Measurements from ENCODE around the gene ZDHHC1. TPM values are rescaled to one million over a fixed set of nuclear protein-coding genes. Genes with fewer than 3 reads are reported as not detected.

Gene ZDHHC1
- total and polyA plus RNA-seq, 4 donors = 0.33 to 1.6 (median 1.1) TPM

GRCh38 chr16:67403976-67404555, 12.2 kb downstream of the ZDHHC1 start (continued):
- TF ChIP-seq NR2F2 (IDR thresholded peaks at IDR 0.05) (no peak), MAX (IDR thresholded peaks at IDR 0.05) (no peak), TAF1 (conservative IDR thresholded peaks at IDR 0.05) (no peak), YY1 (IDR thresholded peaks at IDR 0.05) (no peak), ZBTB33 (IDR thresholded peaks at IDR 0.05) (no peak)

GRCh38 chr16:67400901-67401300, 15.4 kb downstream of the ZDHHC1 start:
- no peaks in the 10 kb centered on the region for H3K36me3 ChIP-seq (ENCODE audit: control insufficient read depth in 4 of 4, insufficient read depth in 3 of 4, low read depth in 1 of 4, low read length in 3 of 4)
- TF ChIP-seq FOXA2 (IDR thresholded peaks at IDR 0.05) = no peak
- H3K9me3 ChIP-seq (ENCODE audit: control insufficient read depth in 4 of 4, low read length in 3 of 4) = no peaks in the 10 kb centered on the region
- WGBS = 96% methylated on average over 14 of the region's 14 CpGs
- H3K9ac ChIP-seq (ENCODE audit: low read depth in 1 of 2, low read length in 2 of 2) = no peak overlapping the region
- no peak overlapping the region for H3K27ac ChIP-seq (ENCODE audit: low read depth in 1 of 2, low read length in 2 of 2)
- peaks cover 0 to 3% (median 0%) of the 10 kb centered on the region in 4 donors for H3K27me3 ChIP-seq (ENCODE audit: control insufficient read depth in 4 of 4, insufficient read depth in 4 of 4, low read length in 3 of 4)
- H3K4me1 ChIP-seq (ENCODE audit: control insufficient read depth in 4 of 4, insufficient read depth in 4 of 4, low read length in 3 of 4) = peaks cover 0 to 6% (median 1%) of the 10 kb centered on the region in 4 donors
- H3K4me3 ChIP-seq (ENCODE audit: low read depth in 1 of 3, low read length in 3 of 3) = no peak overlapping the region
- no peak for DNase-seq (ENCODE audit: low spot score)

- 80% methylated on average over 19 of the region's 19 CpGs for WGBS
- no peaks in the 10 kb centered on the region for H3K9me3 ChIP-seq (ENCODE audit: control insufficient read depth in 4 of 4, low read length in 3 of 4)
- no peak overlapping the region for H3K9ac ChIP-seq (ENCODE audit: low read depth in 1 of 2, low read length in 2 of 2)
Observed at GRCh38 chr16:67399749-67400704, 16.2 kb downstream of the ZDHHC1 start.

GRCh38 chr16:67399218-67399733, 17.0 kb downstream of the ZDHHC1 start:
- Histone ChIP-seq H3K4me1 (ENCODE audit: control insufficient read depth in 4 of 4, insufficient read depth in 4 of 4, low read length in 3 of 4) (peaks cover 0 to 12% (median 5%) of the 10 kb centered on the region in 4 donors), H3K36me3 (ENCODE audit: control insufficient read depth in 4 of 4, insufficient read depth in 3 of 4, low read depth in 1 of 4, low read length in 3 of 4) (no peaks in the 10 kb centered on the region), H3K9ac (ENCODE audit: low read depth in 1 of 2, low read length in 2 of 2) (no peak overlapping the region), H3K27ac (ENCODE audit: low read depth in 1 of 2, low read length in 2 of 2) (no peak overlapping the region), H3K27me3 (ENCODE audit: control insufficient read depth in 4 of 4, insufficient read depth in 4 of 4, low read length in 3 of 4) (peaks cover 0 to 3% (median 1%) of the 10 kb centered on the region in 4 donors), H3K9me3 (ENCODE audit: control insufficient read depth in 4 of 4, low read length in 3 of 4) (no peaks in the 10 kb centered on the region), H3K4me3 (ENCODE audit: low read depth in 1 of 3, low read length in 3 of 3) (no peak overlapping the region)
- TF ChIP-seq RAD21 (IDR thresholded peaks at IDR 0.05) (peak; percentile 56 to 75), CTCF (IDR thresholded peaks at IDR 0.05; ENCODE audit: low read depth, low read length, missing input control) (peak; percentile 46), YY1 (IDR thresholded peaks at IDR 0.05) (no peak)
- peak; percentile 62 for DNase-seq (ENCODE audit: low spot score)
- WGBS = 29% methylated on average over 42 of the region's 42 CpGs

More at GRCh38 chr16:67399749-67400704, 16.2 kb downstream of the ZDHHC1 start:
- H3K27me3 ChIP-seq (ENCODE audit: control insufficient read depth in 4 of 4, insufficient read depth in 4 of 4, low read length in 3 of 4) = peaks cover 0 to 3% (median 1%) of the 10 kb centered on the region in 4 donors
- no peak overlapping the region for H3K4me3 ChIP-seq (ENCODE audit: low read depth in 1 of 3, low read length in 3 of 3)
- peaks cover 0 to 6% (median 1%) of the 10 kb centered on the region in 4 donors for H3K4me1 ChIP-seq (ENCODE audit: control insufficient read depth in 4 of 4, insufficient read depth in 4 of 4, low read length in 3 of 4)
- DNase-seq (ENCODE audit: low spot score) = no peak
- no peak for TF ChIP-seq RAD21 (IDR thresholded peaks at IDR 0.05)
- no peak for TF ChIP-seq EGR1 (IDR thresholded peaks at IDR 0.05; ENCODE audit: low read depth in 2 of 2)
- TF ChIP-seq ATF3 (IDR thresholded peaks at IDR 0.05) = no peak
- no peak for TF ChIP-seq GABPA (IDR thresholded peaks at IDR 0.05 in 1 of 2, conservative IDR thresholded peaks at IDR 0.05 in 1 of 2)
- TF ChIP-seq JUND (IDR thresholded peaks at IDR 0.05) = no peak
- TF ChIP-seq FOXA1 (IDR thresholded peaks at IDR 0.05) = no peak
- TF ChIP-seq HNF4G (IDR thresholded peaks at IDR 0.05) = no peak
- no peak overlapping the region for H3K27ac ChIP-seq (ENCODE audit: low read depth in 1 of 2, low read length in 2 of 2)
- H3K36me3 ChIP-seq (ENCODE audit: control insufficient read depth in 4 of 4, insufficient read depth in 3 of 4, low read depth in 1 of 4, low read length in 3 of 4) = no peaks in the 10 kb centered on the region
